Stimulated activated CD4-positive, alpha-beta T cell treated with anti-CD3 and anti-CD28 coated beads, Interleukin-12 subunit alpha, Interleukin-12 subunit beta, amount 100 ng/mL, for 48 hours (primary cell): ENCODE data around the gene RILPL2.
"Not testable (repeated sequence)": the region's sequence is repeated elsewhere in the genome, so short reads cannot be mapped to it uniquely, and the experiment has no call there.

ENCODE experiments used
- DNase-seq, 3 donors: peaks; one replicate each; pipeline ENCODE4 v3.0.0-alpha.2; 2020; ENCODE audit warnings: low read depth in 2 of 3, low spot score in 1 of 3

Gene RILPL2

GRCh38 chr12:123436017-123436964 lies at the start of gene RILPL2:
Gene RILPL2, minus strand, starts transcription at chr12:123436684. Its CDS starts 264 bp downstream, at chr12:123436420.
- peak; percentile 91 to 94 (median 93) for DNase-seq

DNA sequence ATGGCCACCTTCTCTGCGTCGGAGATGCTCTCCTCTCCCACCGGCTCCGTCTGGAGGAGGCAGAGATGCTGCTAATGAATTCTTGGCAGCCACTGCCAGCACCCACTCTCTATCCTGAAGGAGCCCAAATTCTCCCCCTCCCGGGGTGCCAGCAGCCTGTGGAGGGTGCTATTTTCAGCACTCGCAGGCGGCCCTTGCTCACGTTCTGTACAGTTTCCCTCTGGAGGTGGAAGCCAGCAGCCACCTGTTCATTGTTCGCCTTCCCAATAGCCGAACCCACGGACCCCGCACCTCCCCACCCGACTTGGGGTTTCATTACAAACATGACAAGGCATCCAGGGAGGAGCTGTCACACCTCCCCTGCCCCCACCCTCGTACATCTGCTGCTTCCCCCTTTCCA lies 49.3 kb upstream of the RILPL2 start:
- DNase-seq = no peak

DNA sequence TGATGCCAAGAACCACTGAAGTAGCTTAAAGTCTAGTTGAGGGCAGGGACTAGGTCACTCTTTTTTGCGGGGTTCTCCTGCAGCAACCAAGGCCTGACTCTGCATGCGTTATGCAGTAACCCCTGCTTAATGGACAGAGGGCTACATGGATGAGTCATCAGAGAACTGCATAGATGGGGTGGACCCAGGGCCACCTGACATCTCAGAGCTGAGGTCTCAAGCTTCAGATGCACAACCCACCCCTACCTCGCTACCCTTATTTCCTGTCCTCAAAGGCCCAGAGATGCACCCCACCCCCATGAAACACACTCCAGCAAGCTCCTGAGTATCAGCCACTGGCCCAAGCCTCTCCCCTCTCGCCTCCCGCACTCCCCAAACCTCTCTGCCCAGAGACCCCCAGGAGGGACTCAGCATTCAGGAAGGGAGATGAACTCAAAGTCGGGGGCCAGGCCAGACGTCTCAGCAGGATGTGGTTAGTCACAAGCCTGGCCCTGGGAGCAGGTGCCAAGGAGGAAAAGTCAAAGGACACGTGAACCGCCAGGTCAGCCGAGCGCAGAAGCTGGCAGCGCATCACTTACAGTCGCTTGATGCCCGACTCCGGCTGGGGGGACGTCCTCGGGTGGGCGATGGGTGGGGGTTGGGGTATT lies 47.2 kb upstream of the RILPL2 start:
- DNase-seq = no peak

DNA sequence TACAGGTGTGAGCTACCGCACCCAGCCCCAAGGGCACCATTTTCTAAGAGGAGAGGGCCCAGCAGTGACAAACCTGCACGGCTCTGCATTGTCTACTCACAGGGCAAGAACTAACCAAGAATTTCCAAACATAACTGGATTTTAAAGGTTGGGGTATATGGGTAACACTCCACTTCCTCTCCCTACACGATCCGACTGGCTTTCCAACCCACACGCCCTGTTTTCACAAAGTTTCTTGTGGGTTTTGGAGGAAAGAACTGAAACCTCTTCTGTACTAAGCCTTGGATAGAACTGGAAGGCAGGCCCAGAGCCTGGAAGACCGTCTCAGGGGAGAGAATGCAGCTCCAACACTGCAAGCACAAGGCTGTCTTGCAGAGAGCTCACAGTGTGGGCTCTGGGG lies 46.4 kb upstream of the RILPL2 start:
- no peak for DNase-seq

DNA sequence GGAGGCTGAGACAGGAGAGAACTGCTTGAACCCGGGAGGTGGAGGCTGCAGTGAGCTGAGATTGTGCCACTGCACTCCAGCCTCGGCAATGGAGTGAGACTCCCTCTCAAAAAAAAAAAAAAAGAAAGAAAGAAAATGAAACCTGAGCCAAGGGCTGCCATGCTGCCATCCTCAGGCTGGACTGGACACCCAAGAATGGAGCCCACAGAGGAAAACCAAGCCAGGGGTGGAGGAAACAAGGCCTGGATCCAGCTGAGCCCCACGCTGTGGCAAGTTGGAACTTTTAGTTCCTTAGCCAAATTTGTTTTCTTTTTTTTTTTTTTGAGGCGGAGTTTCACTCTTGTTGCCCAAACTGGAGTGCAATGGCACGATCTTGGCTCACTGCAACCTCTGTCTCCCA lies 44.8 kb upstream of the RILPL2 start:
- DNase-seq = not testable (repeated sequence)

- no peak for DNase-seq
These were observed 43.1 kb upstream of the RILPL2 start for GRCh38 chr12:123479442-123480180.

- DNase-seq = no peak
These were observed 42.3 kb upstream of the RILPL2 start for GRCh38 chr12:123478762-123479161.

GRCh38 chr12:123478069-123478468 lies 41.6 kb upstream of the RILPL2 start:
- no peak for DNase-seq

- no peak for DNase-seq
These were observed 38.8 kb upstream of the RILPL2 start for GRCh38 chr12:123475246-123475703.

- no peak for DNase-seq
These were observed 38.2 kb upstream of the RILPL2 start for GRCh38 chr12:123474485-123475245.

DNA sequence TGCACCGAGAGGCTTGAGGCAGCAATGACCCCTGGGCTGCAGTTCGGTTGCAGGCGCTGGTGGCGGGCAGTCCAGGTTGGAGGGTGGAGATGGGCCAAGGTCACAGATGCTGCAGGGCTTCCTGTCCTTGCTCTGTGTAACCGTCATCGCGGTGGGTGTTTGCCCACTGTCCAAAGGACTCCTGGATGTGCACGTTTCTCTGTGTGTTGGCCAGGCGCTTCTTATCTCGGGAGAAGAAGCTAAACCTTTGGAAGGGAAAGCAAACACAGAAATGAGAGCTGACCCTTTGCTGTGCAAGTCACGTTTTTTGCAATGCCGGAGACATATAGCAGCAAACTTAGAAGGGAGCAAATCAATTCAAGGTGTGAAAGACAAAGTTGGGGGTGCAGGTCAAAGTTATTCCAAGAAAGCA lies 36.0 kb upstream of the RILPL2 start:
- no peak for DNase-seq

DNA sequence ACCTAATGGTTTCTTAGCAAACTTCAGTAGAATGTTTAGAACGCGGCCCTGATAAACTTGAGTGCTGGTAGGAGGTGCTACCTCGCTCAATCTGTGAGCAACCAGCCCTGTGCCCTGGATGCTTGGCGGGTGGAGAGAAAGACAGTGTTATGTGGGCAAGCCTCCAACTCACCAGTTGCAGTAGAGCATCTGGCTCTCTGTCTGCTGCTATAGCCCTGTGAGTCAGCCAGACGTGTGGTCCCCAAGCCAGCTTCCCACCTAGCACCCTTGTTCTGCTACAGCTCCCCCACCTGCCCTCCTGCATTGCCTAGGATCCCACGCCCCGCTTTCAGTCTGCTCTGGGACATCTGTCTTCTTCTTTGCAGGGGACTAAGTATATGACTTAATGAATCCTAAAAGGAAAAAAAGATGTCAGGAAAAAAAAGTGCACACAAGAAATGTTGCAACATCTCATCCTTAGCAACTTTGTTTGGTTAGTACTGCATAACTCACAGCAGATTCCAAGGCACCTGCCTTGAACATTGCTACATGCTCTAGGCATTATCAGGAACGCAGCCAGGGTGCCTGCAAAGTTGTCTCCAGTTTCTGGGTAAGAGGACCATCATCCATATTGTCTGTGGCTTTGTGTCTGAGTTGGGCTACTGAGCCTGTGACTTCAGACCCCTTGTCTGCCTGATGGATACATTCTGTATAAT lies 35.0 kb upstream of the RILPL2 start:
- DNase-seq = no peak

DNA sequence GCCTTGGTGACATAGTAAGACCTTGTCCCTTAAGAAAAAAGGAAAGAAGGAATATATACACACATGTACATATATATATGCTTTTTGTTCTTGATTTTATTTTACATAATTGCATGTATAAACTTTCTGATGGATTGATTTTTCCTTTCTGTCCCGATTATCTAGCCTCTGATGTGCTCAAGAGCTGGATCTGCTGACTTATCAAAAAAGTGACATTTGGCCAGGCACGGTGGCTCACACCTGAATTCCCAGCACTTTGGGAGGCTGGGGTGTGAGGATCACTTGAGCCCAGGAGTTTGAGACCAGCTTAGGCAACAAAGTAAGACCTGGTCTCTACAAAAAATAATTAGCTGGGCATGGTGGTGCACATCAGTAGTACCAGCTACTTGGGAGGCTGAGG lies 33.5 kb upstream of the RILPL2 start:
- DNase-seq = no peak

DNA sequence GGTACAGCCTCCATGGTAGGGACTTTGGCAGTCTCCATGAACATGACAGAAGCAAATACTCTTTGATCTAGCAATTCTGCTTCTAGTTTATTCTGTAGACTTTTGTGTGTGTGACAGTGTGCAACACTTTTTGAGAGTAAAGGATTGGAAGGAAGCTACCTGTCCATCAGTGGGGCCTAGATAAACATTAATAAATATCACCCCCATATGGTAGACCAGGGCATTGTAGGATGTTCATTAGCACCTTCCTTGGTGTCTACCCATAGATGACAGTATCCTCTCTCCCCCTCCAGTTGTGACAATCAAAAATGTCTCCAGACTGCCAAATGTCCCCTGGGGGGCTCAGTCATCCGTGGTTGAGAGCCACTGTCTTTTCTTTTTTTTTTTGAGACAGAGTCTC lies 32.3 kb upstream of the RILPL2 start:
- DNase-seq = no peak

DNA sequence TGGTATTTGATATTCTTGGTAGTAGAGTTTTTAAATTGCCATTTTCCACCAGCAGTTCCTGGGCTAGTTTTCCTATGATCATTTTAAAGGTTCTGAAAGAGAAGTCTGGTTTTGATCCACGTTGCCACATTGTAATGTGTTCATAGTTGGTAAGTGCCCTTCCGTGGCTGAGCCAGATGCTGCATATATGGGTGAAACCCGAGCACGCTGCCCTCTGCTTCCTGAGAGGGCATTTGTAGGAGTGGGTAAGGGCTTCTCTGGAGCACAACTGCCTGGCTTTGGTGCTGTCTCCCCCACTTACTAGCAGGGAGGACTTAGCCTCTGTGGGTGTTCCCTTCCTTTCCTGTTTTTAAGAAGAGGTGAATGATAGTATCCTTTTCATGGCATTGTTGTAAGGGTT lies 28.6 kb upstream of the RILPL2 start:
- no peak for DNase-seq

DNA sequence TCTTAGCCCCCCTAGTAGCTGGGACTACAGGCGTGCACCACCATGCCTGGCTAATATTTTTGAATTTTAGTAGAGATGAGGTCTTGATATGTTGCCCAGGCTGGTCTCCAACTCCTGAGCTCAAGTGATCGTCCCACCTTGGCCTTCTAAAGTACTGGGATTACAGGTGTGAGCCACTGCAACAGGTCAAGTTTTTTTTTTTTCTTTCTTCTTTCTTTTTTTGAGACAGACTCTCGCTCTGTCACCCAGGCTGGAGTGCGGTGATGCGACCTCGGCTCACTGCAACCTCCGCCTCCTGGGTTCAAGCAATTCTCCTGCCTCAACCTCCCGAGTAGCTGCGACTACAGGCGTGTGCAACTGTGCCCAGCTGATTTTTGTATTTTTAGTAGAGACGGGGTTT lies 26.7 kb upstream of the RILPL2 start:
- DNase-seq = not testable (repeated sequence)

DNA sequence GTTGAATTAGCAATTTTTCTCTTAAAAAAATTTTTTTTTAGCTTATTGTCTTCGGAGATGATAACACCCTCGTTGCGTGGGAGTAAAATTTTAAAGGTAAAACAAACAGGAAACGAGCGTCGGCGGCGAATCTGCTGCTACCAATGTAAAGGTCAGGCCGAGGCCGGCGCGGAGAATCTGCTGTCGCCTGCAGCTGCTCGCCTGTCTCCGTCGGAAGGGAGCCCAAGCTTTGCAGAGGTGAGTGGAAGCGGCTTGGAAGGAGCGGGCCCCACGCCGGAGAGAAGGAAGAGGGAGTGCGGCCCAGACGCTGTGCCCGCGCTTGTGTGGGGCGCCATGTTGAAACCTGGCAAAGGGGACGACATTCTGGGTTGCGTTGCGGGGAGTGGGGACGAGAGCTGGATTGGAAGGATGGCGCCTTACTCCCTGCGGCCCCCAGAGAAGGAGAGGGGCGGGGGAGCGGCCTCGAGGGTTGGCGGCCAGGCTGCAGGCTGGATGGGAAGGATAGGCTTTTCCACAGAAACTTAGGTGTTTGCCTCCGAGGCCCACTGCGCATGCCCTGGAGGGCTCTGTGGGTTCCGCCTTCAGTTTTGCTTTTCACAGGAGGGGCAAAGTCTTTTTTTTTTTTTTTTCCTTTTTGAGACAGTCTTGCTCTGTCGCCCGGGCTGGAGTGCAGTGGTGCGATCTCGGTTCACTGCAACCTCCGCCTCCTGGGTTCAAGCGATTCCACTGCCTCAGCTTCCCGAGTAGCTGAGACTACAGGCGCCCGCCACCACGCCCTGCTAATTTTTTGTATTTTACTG lies 21.7 kb upstream of the RILPL2 start, which contains the start of gene SNRNP35:
SNRNP35 (plus strand) TSS at position 160 of the 800 bp plus-strand sequence. CDS start 7,402 bp downstream, outside the sequence.
- DNase-seq = peak; percentile 58 to 73 (median 71)

DNA sequence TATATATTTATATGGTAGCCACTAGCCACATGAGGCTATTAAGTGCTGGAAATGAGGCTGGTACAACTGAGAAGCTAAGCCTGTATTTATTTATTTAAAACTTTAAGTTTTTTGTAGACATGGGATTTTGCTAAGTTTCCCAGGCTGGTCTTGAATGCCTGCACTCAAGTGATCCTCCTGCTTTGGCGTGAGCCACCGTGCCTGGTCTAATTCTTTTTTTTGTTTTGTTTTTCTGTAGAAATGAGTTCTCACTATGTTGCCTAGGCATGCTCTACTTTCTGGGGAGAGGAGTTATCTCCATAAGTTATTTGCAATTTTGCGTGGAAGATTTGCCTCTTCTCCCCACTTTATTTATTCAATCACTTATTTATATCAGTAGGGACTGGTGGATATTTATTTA lies 16.7 kb upstream of the RILPL2 start:
- DNase-seq = no peak

- not testable (repeated sequence) for DNase-seq
These were observed 15.7 kb upstream of the RILPL2 start for GRCh38 chr12:123452276-123452550.
